CD14-positive monocyte (primary cell): ENCODE data around the gene TMEM151A. TPM values are rescaled to one million over a fixed set of nuclear protein-coding genes. Genes with fewer than 3 reads are reported as not detected.
"Not testable (repeated sequence)": the region's sequence is repeated elsewhere in the genome, so short reads cannot be mapped to it uniquely, and the experiment has no call there.

Experiments
- DNase-seq, 3 donors: peaks; one replicate each; pipeline ENCODE4 v3.0.0-alpha.2; 2011 to 2022
- H2AFZ ChIP-seq: 2 replicates; pipeline ENCODE4 v1.6.0; 2012; ENCODE audit warnings: mild to moderate bottlenecking, low read depth, low read length, inconsistent platforms; ENCODE audit not compliant: insufficient read depth, poor library complexity, severe bottlenecking
- H3K27ac ChIP-seq, 2 donors: 1 replicate in 1 of 2; 2 replicates in 1 of 2; pipeline ENCODE4 v1.5.1; 2012 to 2013; ENCODE audit warnings: low read length in 2 of 2, control low read depth in 1 of 2, inconsistent platforms in 1 of 2, low read depth in 1 of 2, mild to moderate bottlenecking in 1 of 2
- H3K27me3 ChIP-seq, 2 donors: one replicate each; pipeline versions ENCODE4 v1.6.0 to v1.6.1; 2011 to 2013; ENCODE audit warnings: low read length in 2 of 2; ENCODE audit not compliant: control insufficient read depth in 2 of 2, insufficient read depth in 2 of 2
- H3K36me3 ChIP-seq, 2 donors: replicated peaks in 1 of 2; 1 replicate in 1 of 2; 2 replicates in 1 of 2; pipeline versions ENCODE4 v1.5.1 to v1.6.1; 2012 to 2013; ENCODE audit warnings: low read length in 2 of 2, control low read depth in 1 of 2, inconsistent platforms in 1 of 2, mild to moderate bottlenecking in 1 of 2; ENCODE audit not compliant: insufficient read depth in 2 of 2, control insufficient read depth in 1 of 2
- H3K4me1 ChIP-seq, 2 donors: 1 replicate in 1 of 2; 2 replicates in 1 of 2; pipeline versions ENCODE4 v1.5.1 to v1.6.1; 2012 to 2013; ENCODE audit warnings: low read length in 2 of 2, control low read depth in 1 of 2, inconsistent platforms in 1 of 2, mild to moderate bottlenecking in 1 of 2, moderate library complexity in 1 of 2; ENCODE audit not compliant: insufficient read depth in 2 of 2, control insufficient read depth in 1 of 2
- H3K4me2 ChIP-seq: replicated peaks from 2 replicates; pipeline ENCODE3; 2012; ENCODE audit warnings: low read length, moderate library complexity, mild to moderate bottlenecking; ENCODE audit not compliant: poor library complexity, severe bottlenecking; ENCODE audit errors: extremely low read depth
- H3K4me3 ChIP-seq, 3 experiments: fragments of 200-600 bp in 1 of 3; sonication (generic) in 1 of 3; replicated peaks in 1 of 3; 1 replicate in 2 of 3; 2 replicates in 1 of 3; pipeline ENCODE4 v1.5.1; 2011 to 2013; ENCODE audit warnings: low read length in 3 of 3, mild to moderate bottlenecking in 3 of 3, control low read depth in 2 of 3, low read depth in 2 of 3, inconsistent platforms in 1 of 3, moderate library complexity in 1 of 3
- H3K79me2 ChIP-seq: 2 replicates; pipeline ENCODE4 v1.6.0; 2012; ENCODE audit warnings: mild to moderate bottlenecking, control low read depth, inconsistent platforms, low read length, moderate library complexity; ENCODE audit not compliant: insufficient read depth
- H3K9ac ChIP-seq: 2 replicates; pipeline ENCODE4 v1.6.0; 2017; ENCODE audit warnings: low read length, mild to moderate bottlenecking; ENCODE audit not compliant: insufficient read depth, poor library complexity, severe bottlenecking
- H3K9me3 ChIP-seq, 2 donors: replicated peaks in 1 of 2; 1 replicate in 1 of 2; 2 replicates in 1 of 2; pipeline versions ENCODE4 v1.5.1 to v1.6.1; 2012 to 2013; ENCODE audit warnings: low read length in 2 of 2, control low read depth in 1 of 2; ENCODE audit not compliant: control insufficient read depth in 1 of 2, insufficient read depth in 1 of 2
- H4K20me1 ChIP-seq: 2 replicates; pipeline ENCODE4 v1.6.0; 2012; ENCODE audit warnings: mild to moderate bottlenecking, low read length, control low read depth, moderate library complexity; ENCODE audit not compliant: insufficient read depth
- H3K27ac Mint-ChIP-seq, 7 donors: one replicate each; pipeline ENCODE4 v1.8.0; 2020; ENCODE audit warnings: mild to moderate bottlenecking in 7 of 7, mixed read lengths in 7 of 7, moderate library complexity in 6 of 7, inconsistent platforms in 2 of 7
- H3K27me3 Mint-ChIP-seq, 3 donors: one replicate each; pipeline ENCODE4 v1.8.0; 2021 to 2022; ENCODE audit warnings: low read depth in 3 of 3, mild to moderate bottlenecking in 3 of 3, mixed read lengths in 3 of 3, moderate library complexity in 3 of 3, inconsistent platforms in 1 of 3
- H3K36me3 Mint-ChIP-seq, 2 donors: one replicate each; pipeline ENCODE4 v1.8.0; 2020; ENCODE audit warnings: mixed read lengths in 2 of 2, inconsistent platforms in 1 of 2, mild to moderate bottlenecking in 1 of 2
- H3K4me1 Mint-ChIP-seq: one replicate; pipeline ENCODE4 v1.8.0; 2020; ENCODE audit warnings: mild to moderate bottlenecking, mixed read lengths
- H3K4me3 Mint-ChIP-seq, 2 donors: one replicate each; pipeline ENCODE4 v1.8.0; 2020; ENCODE audit warnings: mild to moderate bottlenecking in 2 of 2, mixed read lengths in 2 of 2, moderate library complexity in 1 of 2
- H3K9me3 Mint-ChIP-seq, 7 donors: one replicate each; pipeline ENCODE4 v1.8.0; 2020 to 2022; ENCODE audit warnings: mixed read lengths in 7 of 7, mild to moderate bottlenecking in 6 of 7, moderate library complexity in 6 of 7, inconsistent platforms in 2 of 7
- CTCF ChIP-seq: fragments of 200-600 bp; IDR thresholded peaks from one replicate; pipeline ENCODE4 v1.8.0; 2022; ENCODE audit warnings: antibody characterized with exemption, mild to moderate bottlenecking
- WGBS: methylation state at CpG from one replicate; pipeline ENCODE4 v1.1.5; 2013; ENCODE audit warnings: missing lambda C conversion rate; ENCODE audit not compliant: insufficient coverage; 5-methylcytosine and 5-hydroxymethylcytosine counted together
- intact Hi-C, 2 donors: fragments of 100-400 bp; cut with micrococcal nuclease; formaldehyde crosslinking; loops; one replicate each; pipeline versions ENCODE4 v1.15.0 to v1.15.1; 2023
- polyA plus RNA-seq, 3 donors: library from polyadenylated mRNA; depleted of rRNA in 1 of 3; unstranded in 2 of 3; stranded (reverse) in 1 of 3; fragments of 300-500 nt in 2 of 3; fragments of >200 nt in 1 of 3; fragmentation: Illumina TruSeq in 2 of 3; gene quantifications; 1 replicate in 2 of 3; 2 replicates in 1 of 3; pipeline ENCODE4 v1.2.3, GENCODE V29; 2012 to 2021

TMEM151A gene
- polyA plus RNA-seq, 3 donors, result not detected

- Mint-ChIP-seq H3K9me3 (peaks cover 0 to 9% (median 3%) of the 10 kb centered on the region in 7 donors), H3K4me3 (peak overlapping the region; percentile 39 to 69), H3K27me3 (peaks cover 0 to 16% (median 13%) of the 10 kb centered on the region in 3 donors), H3K4me1 (peaks cover 41% of the 10 kb centered on the region), H3K36me3 (peaks cover 0 to 2% of the 10 kb centered on the region in 2 donors), H3K27ac (peak overlapping the region; percentile 88 to 96 (median 94))
- Histone ChIP-seq H3K27me3 (no peaks in the 10 kb centered on the region), H3K79me2 (no peaks in the 10 kb centered on the region), H3K4me3 (peak overlapping the region in 1 of 3 experiments; percentile 44), H3K36me3 (no peaks in the 10 kb centered on the region), H3K4me1 (peaks cover 45 to 51% of the 10 kb centered on the region in 2 donors), H2AFZ (peak overlapping the region; percentile 53), H3K9ac (peak overlapping the region; percentile 24), H3K27ac (peak overlapping the region; percentile 79 to 83), H3K9me3 (no peaks in the 10 kb centered on the region), H3K4me2 (peak overlapping the region; percentile 58), H4K20me1 (no peaks in the 10 kb centered on the region)
- peak; percentile 90 to 95 (median 94) for DNase-seq
- intact Hi-C loops, result loop anchor here in 1 of 2 donors (10.0 kb wide), 1 partner anchor 67 kb away; no protein-coding TSS in a partner anchor
- no peak for TF ChIP-seq CTCF
- WGBS, result 7% methylated on average over 12 of the region's 16 CpGs
Measured at GRCh38 chr11:66317723-66318599, 26.3 kb downstream of the TMEM151A start.

GRCh38 chr11:66318600-66318970 lies 26.9 kb downstream of the TMEM151A start:
- H3K27ac ChIP-seq, result peak overlapping the region; percentile 79 to 83
- no peaks in the 10 kb centered on the region for H4K20me1 ChIP-seq
- Mint-ChIP-seq H3K4me1 (peaks cover 36% of the 10 kb centered on the region), H3K27me3 (peaks cover 0 to 16% (median 13%) of the 10 kb centered on the region in 3 donors), H3K4me3 (peak overlapping the region in 1 of 2 donors; percentile 39), H3K27ac (peak overlapping the region; percentile 88 to 96 (median 94)), H3K9me3 (peaks cover 0 to 9% (median 3%) of the 10 kb centered on the region in 7 donors), H3K36me3 (peaks cover 0 to 2% of the 10 kb centered on the region in 2 donors)
- no peak for DNase-seq
- H3K4me1 ChIP-seq, result peaks cover 38 to 45% of the 10 kb centered on the region in 2 donors
- peak overlapping the region; percentile 38 for H2AFZ ChIP-seq
- no peak for TF ChIP-seq CTCF
- WGBS, result 50% methylated on average over 2 of the region's 3 CpGs
- no peaks in the 10 kb centered on the region for H3K36me3 ChIP-seq
- no peaks in the 10 kb centered on the region for H3K27me3 ChIP-seq
- H3K9me3 ChIP-seq, result no peaks in the 10 kb centered on the region
- H3K4me2 ChIP-seq, result peak overlapping the region; percentile 58
- intact Hi-C loops, result loop anchor here in 1 of 2 donors (10.0 kb wide), 1 partner anchor 66 kb away; no protein-coding TSS in a partner anchor
- H3K9ac ChIP-seq, result no peak overlapping the region
- peak overlapping the region in 1 of 3 experiments; percentile 19 for H3K4me3 ChIP-seq
- no peaks in the 10 kb centered on the region for H3K79me2 ChIP-seq

- H3K27me3 ChIP-seq, H3K27ac Mint-ChIP-seq, H4K20me1 ChIP-seq, intact Hi-C loops, H3K9me3 ChIP-seq, H3K9me3 Mint-ChIP-seq, DNase-seq, H2AFZ ChIP-seq, H3K4me3 Mint-ChIP-seq, H3K36me3 Mint-ChIP-seq, H3K4me3 ChIP-seq, H3K36me3 ChIP-seq, H3K9ac ChIP-seq, H3K27ac ChIP-seq, H3K79me2 ChIP-seq, H3K4me2 ChIP-seq: not testable (repeated sequence)
- no CpG with 5 or more reads among the region's 2 CpGs for WGBS
- peaks cover 0 to 13% (median 11%) of the 10 kb centered on the region in 3 donors for H3K27me3 Mint-ChIP-seq
- peaks cover 30 to 33% of the 10 kb centered on the region in 2 donors for H3K4me1 ChIP-seq
- H3K4me1 Mint-ChIP-seq, result peaks cover 29% of the 10 kb centered on the region
Measured at GRCh38 chr11:66320289-66320688, 28.6 kb downstream of the TMEM151A start.
